Breast epithelium (tissue), 4 donors: Measurements from ENCODE around the gene IGF2. TPM values are rescaled to one million over a fixed set of nuclear protein-coding genes. Genes with fewer than 3 reads are reported as not detected.
A peak's percentile ranks its signal among the peaks of the same experiment; 100 is the strongest.

Source experiments
- DNase-seq, 2 donors: peaks; one replicate each; pipeline ENCODE4 v3.0.0-alpha.2; 2019; ENCODE audit warnings: low spot score in 2 of 2
- H3K27ac ChIP-seq, 2 donors: fragments of 200-600 bp; sonication (generic) in 1 of 2; one replicate each; pipeline ENCODE4 v1.5.1; 2016 to 2019; ENCODE audit warnings: mild to moderate bottlenecking in 1 of 2
- H3K27me3 ChIP-seq, 2 donors: fragments of 200-600 bp; sonication (generic) in 1 of 2; one replicate each; pipeline versions ENCODE4 v1.5.1 to v1.6.0; 2017 to 2019; ENCODE audit warnings: control low read depth in 1 of 2, mild to moderate bottlenecking in 1 of 2
- H3K36me3 ChIP-seq: fragments of 200-600 bp; one replicate; pipeline ENCODE4 v1.5.1; 2019
- H3K4me1 ChIP-seq, 2 donors: fragments of 200-600 bp; sonication (generic); one replicate each; pipeline ENCODE4 v1.5.1; 2016 to 2019; ENCODE audit warnings: control low read depth in 1 of 2
- H3K4me3 ChIP-seq, 3 donors: fragments of 200-600 bp; sonication (generic); 1 replicate in 2 of 3; 2 replicates in 1 of 3; pipeline ENCODE4 v1.5.1; 2016 to 2019; ENCODE audit warnings: mild to moderate bottlenecking in 3 of 3, moderate library complexity in 2 of 3
- H3K9me3 ChIP-seq, 2 donors: fragments of 200-600 bp; sonication (generic) in 1 of 2; one replicate each; pipeline ENCODE4 v1.5.1; 2016 to 2019; ENCODE audit warnings: control low read depth in 1 of 2
- POLR2A ChIP-seq: fragments of 450-650 bp; IDR thresholded peaks from one replicate; pipeline ENCODE4 v1.6.1; 2016; ENCODE audit warnings: antibody characterized with exemption, mild to moderate bottlenecking, moderate library complexity
- POLR2AphosphoS5 ChIP-seq, 3 donors: sonication (generic); formaldehyde crosslinking; IDR thresholded peaks; one replicate each; pipeline ENCODE4 v1.6.1; 2017; ENCODE audit warnings: antibody characterized with exemption in 3 of 3
- intact Hi-C: fragments of 100-400 bp; cut with DNase I; formaldehyde crosslinking; loops from one replicate; pipeline ENCODE4 v1.15.1; 2023; ENCODE audit warnings: low total_unique reads
- total RNA-seq, 3 donors: library from RNA; depleted of rRNA; stranded (reverse); fragments of >200 nt; gene quantifications; one replicate each; pipeline ENCODE4 v1.1.0, GENCODE V29; 2016
- TF ChIP-seq, protein P1 (sequence below), 3 donors: fragments of 450-650 bp; IDR thresholded peaks; one replicate each; pipeline ENCODE4 v1.5.1; 2016 to 2017; ENCODE audit warnings: antibody characterized with exemption in 3 of 3, mild to moderate bottlenecking in 3 of 3, moderate library complexity in 3 of 3

Gene IGF2
- total RNA-seq, 3 donors from 2014 or later = 13.6 to 65.7 (median 65.2) TPM

DNA sequence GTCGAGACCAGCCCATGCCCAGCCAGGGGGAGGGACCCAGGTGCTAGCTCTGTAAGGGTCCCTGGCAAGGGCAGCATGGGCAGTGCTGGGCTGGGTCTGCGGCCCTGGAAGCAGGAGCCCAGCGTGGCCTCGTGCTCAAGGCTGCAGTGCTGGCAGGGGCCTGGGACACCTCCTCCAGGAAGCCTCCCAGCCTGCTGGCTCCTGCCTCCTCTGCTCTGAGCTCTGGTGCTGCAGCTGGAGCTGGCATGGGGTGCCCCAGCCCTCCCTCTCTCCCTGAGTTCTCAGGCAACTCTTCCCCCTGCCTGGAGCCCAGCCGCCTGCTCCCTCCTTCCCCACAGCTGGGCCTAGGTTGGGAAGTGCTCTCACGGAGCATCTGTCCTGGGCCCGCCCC is 15.0 kb upstream of the IGF2 start:
- peaks cover 0 to 44% of the 10 kb centered on the region in 2 donors for H3K27me3 ChIP-seq

GRCh38 chr11:2153581-2154194 is 14.5 kb upstream of the IGF2 start:
- intact Hi-C loops = loop anchor here (5.0 to 10.0 kb wide), 2 partner anchors 319 to 1731 kb away; partner anchors contain the start of genes SYT8 and TNNI2

More for the DNA sequence above, 15.0 kb upstream of the IGF2 start:
- no peak overlapping the region for H3K27ac ChIP-seq
- peaks cover 0 to 3% of the 10 kb centered on the region in 2 donors for H3K4me1 ChIP-seq
- H3K36me3 ChIP-seq = no peaks in the 10 kb centered on the region
- TF ChIP-seq POLR2A = no peak
- TF ChIP-seq, protein P1, sequence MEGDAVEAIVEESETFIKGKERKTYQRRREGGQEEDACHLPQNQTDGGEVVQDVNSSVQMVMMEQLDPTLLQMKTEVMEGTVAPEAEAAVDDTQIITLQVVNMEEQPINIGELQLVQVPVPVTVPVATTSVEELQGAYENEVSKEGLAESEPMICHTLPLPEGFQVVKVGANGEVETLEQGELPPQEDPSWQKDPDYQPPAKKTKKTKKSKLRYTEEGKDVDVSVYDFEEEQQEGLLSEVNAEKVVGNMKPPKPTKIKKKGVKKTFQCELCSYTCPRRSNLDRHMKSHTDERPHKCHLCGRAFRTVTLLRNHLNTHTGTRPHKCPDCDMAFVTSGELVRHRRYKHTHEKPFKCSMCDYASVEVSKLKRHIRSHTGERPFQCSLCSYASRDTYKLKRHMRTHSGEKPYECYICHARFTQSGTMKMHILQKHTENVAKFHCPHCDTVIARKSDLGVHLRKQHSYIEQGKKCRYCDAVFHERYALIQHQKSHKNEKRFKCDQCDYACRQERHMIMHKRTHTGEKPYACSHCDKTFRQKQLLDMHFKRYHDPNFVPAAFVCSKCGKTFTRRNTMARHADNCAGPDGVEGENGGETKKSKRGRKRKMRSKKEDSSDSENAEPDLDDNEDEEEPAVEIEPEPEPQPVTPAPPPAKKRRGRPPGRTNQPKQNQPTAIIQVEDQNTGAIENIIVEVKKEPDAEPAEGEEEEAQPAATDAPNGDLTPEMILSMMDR (IDR thresholded peaks at IDR 0.05) = no peak
- no peak for TF ChIP-seq POLR2AphosphoS5 (IDR thresholded peaks at IDR 0.05)
- no peak for DNase-seq
- intact Hi-C loops = loop anchor here (5.0 to 10.0 kb wide), 2 partner anchors 319 to 1732 kb away; partner anchors contain the start of genes SYT8 and TNNI2
- no peak overlapping the region for H3K4me3 ChIP-seq
- no peaks in the 10 kb centered on the region for H3K9me3 ChIP-seq

GRCh38 chr11:2151500-2152257 is 12.5 kb upstream of the IGF2 start:
- H3K36me3 ChIP-seq = no peaks in the 10 kb centered on the region
- H3K9me3 ChIP-seq = no peaks in the 10 kb centered on the region
- peaks cover 0 to 59% of the 10 kb centered on the region in 2 donors for H3K27me3 ChIP-seq
- H3K4me3 ChIP-seq = no peak overlapping the region
- TF ChIP-seq, protein P1 (IDR thresholded peaks at IDR 0.05) = peak; percentile 89 to 98 (median 94)
- no peak for TF ChIP-seq POLR2AphosphoS5 (IDR thresholded peaks at IDR 0.05)
- DNase-seq = peak; percentile 77 to 83
- intact Hi-C loops = loop anchor here (5.0 to 10.0 kb wide), 2 partner anchors 317 to 1729 kb away; partner anchors contain the start of genes SYT8 and TNNI2
- H3K4me1 ChIP-seq = peaks cover 0 to 3% of the 10 kb centered on the region in 2 donors
- no peak overlapping the region for H3K27ac ChIP-seq

More at GRCh38 chr11:2153581-2154194, 14.5 kb upstream of the IGF2 start:
- Histone ChIP-seq H3K27ac (no peak overlapping the region), H3K27me3 (peaks cover 0 to 49% of the 10 kb centered on the region in 2 donors), H3K9me3 (no peaks in the 10 kb centered on the region), H3K4me1 (peaks cover 0 to 3% of the 10 kb centered on the region in 2 donors), H3K4me3 (no peak overlapping the region), H3K36me3 (no peaks in the 10 kb centered on the region)
- TF ChIP-seq, protein P1 (IDR thresholded peaks at IDR 0.05) = no peak
- TF ChIP-seq POLR2A (no peak), POLR2AphosphoS5 (IDR thresholded peaks at IDR 0.05) (no peak)
- DNase-seq = no peak

DNA sequence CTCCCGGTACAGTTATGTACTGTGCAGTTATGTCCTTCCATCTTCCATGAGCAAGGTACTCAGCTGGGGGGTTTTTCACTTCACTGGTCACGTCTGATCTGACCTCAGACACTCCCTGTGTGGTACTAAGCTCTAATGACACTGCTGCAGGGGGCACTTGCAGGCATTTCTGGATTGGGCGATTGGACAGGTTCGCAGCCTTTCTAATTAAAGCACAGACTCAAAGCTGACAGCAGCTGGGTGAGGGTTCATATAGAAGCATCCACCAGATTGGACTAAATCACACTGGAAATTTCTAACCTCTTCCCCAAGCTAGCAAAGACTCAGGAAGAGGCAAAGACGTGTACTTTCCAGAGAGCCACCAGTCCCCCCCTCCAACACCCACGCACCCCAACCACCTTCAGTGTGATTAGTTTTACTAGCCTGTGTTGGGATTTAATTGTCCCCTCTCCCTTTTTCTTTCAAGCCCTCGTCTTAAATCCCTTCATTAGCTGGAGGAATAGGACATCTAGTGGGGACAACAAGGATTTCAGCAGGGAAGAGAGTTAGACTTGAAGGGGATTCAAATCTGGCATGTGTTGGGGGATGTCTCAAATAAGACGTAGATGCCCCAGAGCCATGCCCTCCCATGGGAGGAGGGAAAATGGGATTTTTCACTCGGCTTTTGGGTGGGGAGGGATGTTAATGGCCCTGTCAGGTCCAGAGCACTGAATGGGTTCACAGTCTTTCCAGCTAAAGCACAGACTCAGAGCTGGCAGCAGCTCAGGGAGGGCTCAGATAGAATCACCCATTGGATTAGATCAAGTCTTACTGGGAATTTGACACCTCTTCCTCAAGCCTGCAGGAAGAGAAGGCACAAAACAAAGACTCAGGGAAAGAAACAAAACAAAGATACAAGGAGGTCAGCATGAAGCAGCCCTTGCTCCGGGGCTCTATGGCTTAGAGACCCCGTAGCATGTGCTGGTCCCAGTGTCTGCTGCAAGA is 11.0 kb upstream of the IGF2 start:
- TF ChIP-seq, protein P1 (IDR thresholded peaks at IDR 0.05) = peak in 2 of 3 donors; percentile 21 to 30
- TF ChIP-seq POLR2A = no peak
- Histone ChIP-seq H3K36me3 (no peaks in the 10 kb centered on the region), H3K4me3 (no peak overlapping the region), H3K27me3 (peaks cover 2 to 60% of the 10 kb centered on the region in 2 donors), H3K9me3 (no peaks in the 10 kb centered on the region), H3K27ac (no peak overlapping the region), H3K4me1 (peaks cover 0 to 3% of the 10 kb centered on the region in 2 donors)
- no peak for DNase-seq
- intact Hi-C loops = loop anchor here (5.0 to 10.0 kb wide), 2 partner anchors 315 to 1728 kb away; partner anchors contain the start of genes SYT8 and TNNI2
